T-helper 1 cell treated with Interleukin-12 subunit alpha and Interleukin-12 subunit beta and Interleukin-4 antibody, amounts not matched to agents 30 ng/mL and 1 ng/mL, for 36 hours (primary cell): ENCODE data around the gene LRAT. TPM values are rescaled to one million over a fixed set of nuclear protein-coding genes. Genes with fewer than 3 reads are reported as not detected.
"Not testable (repeated sequence)": the region's sequence is repeated elsewhere in the genome, so short reads cannot be mapped to it uniquely, and the experiment has no call there.

Experiments
- intact Hi-C: fragments of 100-400 bp; cut with micrococcal nuclease; formaldehyde crosslinking; loops from one replicate; pipeline ENCODE4 v1.15.1; 2024
- total RNA-seq: library from RNA; stranded (reverse); gene quantifications from 2 replicates; pipeline ENCODE4 v1.2.3, GENCODE V29; 2022

The LRAT gene
- not detected in 2 replicates for total RNA-seq

DNA sequence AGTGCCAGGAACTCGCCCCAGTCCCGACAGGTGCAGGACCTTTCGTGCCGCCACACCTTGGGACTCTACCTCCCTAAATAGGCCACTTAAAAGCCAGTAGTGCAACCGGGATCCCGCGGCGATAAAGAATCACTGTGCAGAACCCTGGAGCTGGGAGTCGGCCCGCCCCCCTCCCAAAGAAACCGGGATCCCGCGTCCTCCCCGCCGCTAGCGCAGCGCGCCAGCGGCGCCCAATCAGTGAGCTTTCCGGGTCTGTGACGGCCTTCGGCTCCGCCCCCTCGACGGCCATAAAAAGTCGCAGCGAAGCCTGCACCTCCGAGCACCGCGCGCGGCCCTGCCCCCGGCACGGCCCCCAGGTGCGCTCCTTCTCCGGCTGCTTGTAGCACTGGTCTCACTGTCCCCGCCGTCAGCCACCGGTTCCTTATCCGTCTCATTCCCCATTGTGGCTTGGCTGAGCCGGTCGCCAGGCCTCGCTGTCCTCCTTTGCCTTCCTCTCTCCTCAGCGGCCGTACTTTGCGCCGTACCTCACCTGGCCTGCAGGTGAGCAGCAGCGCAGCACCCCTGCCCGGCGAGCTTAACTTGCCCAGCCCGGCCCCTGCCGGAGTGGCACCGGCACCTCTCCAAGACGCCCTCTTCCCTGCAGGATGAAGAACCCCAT, at the start of gene LRAT:
Gene LRAT, plus strand, starts transcription at position 318 of the 658 bp plus-strand sequence. Its CDS starts 327 bp downstream, at position 645.
- intact Hi-C loops, result loop anchor here (1.0 to 2.0 kb wide), 4 partner anchors 25 to 633 kb away; partner anchors contain the start of genes DCHS2 and PLRG1

DNA sequence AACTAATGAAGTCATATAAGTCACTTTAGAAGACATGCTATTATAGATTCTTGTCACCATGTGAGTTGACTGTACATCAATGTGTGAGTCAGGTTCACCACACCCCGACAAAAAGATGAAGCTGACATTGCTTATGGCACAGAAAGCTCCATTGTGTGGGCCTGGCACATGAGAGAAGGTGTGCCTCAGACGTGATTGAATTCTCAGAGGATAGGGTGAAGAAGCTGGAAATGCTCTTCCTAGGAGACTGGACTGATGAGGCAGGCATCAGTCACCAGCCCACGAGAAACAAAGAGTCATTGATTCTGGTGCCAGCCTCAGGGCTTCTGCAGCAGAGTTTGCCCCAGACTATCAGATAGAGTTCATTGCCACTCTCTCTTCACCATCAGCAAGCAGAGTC, 35.9 kb upstream of the LRAT start:
- intact Hi-C loops, result no loop called here

DNA sequence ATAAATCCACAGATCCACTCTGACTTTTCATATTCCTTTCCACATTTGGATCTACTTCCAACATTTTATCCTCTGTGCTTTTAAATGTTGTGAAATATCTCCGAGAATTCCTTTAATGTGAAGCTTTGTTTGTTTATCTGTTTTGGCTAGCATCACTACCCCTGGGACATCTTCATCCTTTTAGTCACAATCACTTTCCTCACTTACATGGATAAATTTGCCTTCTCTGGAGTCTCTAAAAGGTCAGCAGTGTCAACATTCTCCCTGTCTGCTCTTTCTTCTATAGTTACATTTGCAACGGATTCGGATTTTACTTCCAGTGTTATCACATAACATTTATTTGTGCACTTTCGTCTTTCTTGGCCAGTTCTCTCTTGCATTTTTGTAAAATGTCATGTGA, 34.2 kb upstream of the LRAT start:
- intact Hi-C loops, result no loop called here

DNA sequence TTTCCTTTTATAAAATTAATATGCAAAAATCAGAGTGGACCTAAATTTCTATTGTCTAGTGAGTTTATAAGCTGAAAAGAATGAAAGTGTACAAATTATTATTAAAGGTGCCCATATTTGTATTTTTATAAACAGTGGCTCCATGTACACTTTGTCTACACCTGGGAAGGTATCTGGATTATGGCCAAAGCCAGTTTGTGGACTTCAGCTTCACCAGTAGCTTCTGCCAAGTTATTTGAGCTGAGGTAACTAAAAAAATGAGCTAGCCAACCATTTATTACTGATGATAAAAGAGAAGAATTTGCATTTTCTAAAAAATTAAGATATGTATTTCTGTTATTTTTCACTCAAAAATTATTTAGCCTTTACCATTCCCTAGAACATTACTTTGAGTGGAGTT, 32.3 kb upstream of the LRAT start:
- intact Hi-C loops, result no loop called here

DNA sequence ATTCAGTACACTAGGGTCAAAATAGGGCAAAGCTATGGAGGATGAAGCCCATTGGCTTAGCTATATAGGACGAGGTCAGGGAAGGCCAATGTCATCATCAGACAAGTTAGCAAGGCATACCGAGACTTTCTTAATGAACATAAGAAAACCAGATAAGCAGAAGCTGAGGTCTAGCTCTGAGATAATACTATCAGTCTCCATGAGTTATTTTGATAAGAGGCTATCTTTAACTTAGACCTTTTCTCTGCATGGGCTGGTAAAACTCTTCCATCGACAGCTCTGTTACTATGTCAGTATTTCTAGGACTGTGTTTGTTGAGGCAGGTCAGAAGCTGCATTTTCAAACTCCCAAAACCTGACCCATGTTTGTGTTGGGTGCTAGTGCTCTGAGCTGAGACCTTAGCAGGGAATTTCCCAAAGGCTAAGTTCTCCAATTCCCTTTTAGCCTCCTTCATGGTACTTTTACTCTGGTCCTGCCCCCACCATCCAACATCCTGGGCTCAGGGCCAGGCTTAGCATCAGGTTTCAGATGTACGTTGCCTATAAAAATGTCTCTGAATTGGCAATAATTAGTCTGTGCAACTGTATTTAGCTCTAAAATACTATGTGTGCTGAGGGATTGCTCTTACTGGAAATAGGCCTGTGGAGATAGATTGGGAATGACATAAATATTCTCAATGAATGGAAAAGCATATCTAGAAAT, 29.3 kb upstream of the LRAT start:
- intact Hi-C loops, result no loop called here

DNA sequence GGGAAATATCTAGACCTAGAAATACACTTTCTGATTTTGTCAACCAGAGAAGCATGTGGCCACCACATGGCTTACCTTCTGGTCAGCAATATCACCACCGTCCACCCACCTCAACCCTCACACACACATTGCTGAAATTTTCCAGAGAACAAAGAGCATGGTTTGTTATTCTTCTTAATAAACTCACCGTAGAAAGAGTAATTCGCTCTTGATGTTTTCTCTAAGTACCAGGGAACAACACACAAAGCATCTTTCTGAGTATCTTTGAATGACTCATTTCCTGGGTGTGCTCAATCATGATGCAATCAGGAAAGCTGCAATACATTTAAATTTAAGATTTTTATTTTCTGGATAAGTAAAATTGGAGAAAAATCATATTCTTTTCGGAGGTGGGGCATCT, 24.7 kb upstream of the LRAT start:
- intact Hi-C loops, result loop anchor here (1.0 kb wide), 2 partner anchors 24 to 169 kb away; partner anchors contain the start of genes LRAT and PLRG1

DNA sequence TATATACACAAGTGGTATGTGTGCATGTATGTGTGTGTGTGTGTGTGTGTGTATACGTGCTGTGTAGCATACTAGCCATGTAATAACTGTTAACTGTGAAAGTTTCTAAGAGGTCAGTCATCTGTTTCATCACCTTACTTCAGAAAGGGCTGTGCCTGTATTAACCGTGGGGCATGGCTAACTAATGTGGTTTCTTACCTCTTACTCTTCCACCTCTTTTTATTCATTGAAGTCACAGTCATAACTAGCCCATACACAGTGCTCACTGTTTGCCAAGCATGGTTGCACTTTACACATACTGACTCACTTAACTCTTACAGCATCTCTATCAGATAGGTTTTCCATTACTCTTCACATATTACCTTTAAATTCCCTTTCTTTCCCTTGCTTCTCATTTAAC, 23.7 kb upstream of the LRAT start:
- intact Hi-C loops, result no loop called here

DNA sequence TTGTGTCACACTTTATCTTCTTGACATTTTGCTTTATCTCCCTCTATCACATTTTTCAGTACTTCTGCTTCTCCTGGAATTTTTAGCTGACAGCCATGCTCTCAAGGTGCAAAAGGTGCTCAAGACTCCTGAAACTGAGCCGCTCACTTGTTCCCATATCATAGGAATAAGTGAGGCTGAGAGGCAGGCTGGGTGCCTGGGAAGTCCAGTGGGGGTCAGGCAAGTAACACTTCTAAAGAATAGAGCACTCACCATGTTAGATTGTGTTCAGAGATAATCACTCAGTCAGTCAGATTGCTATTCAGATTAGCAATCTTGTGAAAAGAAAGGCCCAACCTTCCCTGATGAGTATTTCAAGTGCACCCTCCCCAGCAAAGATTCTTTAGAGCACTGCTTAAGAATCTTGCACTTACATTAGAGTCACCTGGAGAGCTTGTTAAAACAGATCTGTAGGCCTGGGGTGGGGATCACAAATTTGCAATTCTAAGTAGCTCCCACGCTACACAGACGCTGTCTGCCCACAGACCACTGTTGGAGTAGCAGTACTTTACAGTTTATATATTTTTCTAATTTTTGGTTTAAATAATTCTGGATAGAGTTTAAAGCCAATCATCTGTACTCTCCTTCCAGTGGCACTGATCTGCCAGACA, 23.1 kb upstream of the LRAT start:
- intact Hi-C loops, result no loop called here

DNA sequence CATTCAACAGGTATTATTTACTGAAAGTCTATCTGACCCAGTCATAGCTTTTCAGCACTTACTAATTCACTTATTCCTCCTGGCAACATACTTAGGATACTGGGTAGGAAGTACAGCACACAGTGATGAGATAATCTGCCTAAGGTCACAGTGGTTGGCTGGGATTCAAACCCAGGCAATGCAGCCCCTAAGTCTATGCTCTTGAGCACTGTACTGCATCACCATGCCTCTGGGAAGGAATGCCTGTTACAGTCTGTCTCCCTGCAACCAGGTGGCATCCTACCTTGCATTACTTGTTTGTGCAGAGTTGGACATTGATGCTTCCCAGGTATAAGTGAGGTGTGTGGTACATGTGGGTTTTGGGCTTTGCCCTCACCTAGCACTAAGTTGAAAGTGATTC, 21.5 kb upstream of the LRAT start:
- intact Hi-C loops, result no loop called here

DNA sequence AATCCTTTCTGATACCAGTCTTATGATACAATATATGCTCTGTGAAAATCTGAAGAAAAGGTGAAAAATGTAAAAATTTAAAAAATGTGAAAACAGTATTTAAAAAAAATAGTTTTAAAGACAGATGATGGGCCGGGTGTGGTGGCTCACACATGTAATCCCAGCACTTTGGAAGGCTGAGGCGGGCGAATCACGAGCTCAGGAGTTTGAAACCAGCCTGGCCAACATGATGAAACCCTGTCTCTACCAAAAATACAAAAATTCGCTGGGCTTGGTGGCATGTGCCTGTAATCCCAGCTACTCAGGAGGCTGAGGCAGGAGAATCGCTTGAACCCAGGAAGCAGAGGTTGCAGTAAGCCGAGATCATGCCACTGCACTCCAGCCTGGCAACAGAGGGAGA, 20.2 kb upstream of the LRAT start:
- intact Hi-C loops, result not testable (repeated sequence)

DNA sequence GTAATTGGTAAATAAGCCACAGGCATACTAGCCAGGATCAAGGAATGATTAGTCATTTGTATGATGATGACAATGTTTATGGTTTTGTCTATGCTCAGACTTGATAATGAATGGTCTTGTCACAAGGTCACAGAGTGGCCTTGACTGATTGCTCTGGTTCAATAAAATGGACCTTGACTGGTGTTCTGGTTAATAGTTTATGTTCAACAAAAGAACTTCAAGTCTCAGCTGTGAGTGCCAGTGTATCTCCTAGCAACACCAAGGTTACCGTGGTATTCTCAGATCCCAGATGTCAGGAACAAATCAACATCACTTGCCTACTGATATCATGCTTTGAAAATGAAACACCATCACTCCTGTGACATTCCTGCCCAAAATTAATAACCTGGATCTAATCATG, 16.3 kb upstream of the LRAT start:
- intact Hi-C loops, result no loop called here

DNA sequence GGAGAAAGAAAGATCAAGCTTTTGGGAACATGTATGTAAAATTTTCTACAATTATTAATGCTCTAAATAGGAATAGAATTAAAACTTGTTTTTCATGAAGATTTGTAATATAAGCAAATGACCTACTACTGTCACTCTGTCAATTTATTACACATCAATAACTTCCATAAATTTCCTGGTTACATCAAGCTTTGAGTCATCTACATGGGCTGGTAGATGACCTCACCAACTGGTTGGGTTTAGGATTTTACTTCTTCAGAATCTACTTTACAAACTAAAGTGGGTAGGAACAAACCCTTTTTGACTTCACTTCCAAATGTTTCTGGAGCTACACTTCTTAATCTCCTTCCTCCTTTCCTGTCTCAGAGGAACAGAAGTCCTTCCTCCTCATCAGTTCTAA, 12.0 kb upstream of the LRAT start:
- intact Hi-C loops, result no loop called here

DNA sequence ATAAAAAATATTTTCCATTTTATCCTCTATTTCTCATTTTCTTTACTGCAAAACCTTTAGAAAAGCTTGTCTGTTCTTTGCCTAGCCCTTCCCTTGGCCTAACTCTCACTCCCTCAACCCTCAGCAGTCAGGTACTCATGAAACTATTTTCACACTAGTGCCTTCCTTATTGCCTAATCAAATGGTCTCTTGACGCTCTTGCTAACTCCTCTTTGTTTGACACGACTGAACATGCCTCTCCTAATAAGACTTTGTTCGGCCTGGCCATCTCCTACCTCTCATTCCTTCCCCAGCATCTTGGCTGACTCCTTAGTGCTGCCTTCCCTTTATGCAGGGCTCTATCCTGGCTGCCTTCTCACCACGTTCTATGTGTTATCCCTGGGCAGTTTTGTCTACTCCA, 11.1 kb upstream of the LRAT start:
- intact Hi-C loops, result no loop called here

DNA sequence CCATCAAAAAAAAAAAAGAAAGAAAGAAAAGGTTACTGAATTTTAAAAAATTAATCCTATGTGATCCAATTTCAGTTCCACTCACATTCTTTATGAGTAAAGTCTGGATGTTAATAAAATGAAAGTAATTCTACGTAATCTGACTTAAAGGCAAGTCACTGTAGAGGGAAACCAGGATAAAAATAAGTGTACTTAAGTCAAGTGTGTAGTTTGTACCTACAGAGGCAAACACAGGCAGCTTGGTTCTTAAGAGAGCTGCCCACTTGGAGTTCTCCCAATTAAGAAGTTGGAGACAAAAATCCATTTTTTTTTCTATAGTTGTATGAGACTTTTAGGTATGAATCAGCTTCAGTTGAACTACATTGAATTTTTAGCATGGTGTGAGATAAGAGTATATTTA, 7.0 kb upstream of the LRAT start:
- intact Hi-C loops, result no loop called here

DNA sequence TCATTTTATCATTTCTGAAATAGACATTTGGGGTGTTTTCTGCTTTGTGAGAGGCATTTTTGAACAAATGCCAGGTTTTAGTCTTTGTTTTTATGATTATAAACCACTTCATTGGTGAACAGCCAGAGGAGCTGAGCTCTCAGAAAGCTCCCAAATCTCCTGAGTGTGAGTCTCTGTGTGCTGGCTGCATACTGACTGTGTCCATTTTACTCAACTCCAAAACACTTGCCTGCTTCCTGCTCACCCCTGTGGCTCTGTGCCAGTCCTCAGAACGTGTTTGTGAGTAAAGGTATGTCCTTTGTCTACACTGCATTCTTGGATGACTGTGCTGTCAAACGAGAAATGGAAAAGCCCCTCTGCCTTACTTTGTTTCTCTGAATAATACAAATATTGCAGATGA, 5.4 kb upstream of the LRAT start:
- intact Hi-C loops, result no loop called here

DNA sequence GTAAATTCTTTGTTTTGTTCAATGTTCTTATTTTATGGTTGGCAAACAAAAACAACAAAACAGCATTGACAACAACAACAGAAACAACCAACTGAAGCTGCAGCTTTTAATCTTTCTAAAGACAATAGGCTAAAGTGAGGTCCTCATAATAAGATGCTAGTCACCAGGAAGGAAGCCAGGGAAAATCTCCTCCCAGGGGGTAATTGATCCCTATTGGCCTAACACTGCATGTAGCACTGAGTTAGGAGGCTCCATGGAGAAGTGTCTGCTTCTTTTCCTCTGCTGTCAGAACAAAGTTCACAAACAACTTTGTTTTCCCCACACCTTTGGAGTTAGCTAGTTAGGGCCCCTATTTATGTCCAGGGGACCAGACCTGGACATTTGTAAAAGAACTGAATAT, 4.7 kb upstream of the LRAT start:
- intact Hi-C loops, result no loop called here

DNA sequence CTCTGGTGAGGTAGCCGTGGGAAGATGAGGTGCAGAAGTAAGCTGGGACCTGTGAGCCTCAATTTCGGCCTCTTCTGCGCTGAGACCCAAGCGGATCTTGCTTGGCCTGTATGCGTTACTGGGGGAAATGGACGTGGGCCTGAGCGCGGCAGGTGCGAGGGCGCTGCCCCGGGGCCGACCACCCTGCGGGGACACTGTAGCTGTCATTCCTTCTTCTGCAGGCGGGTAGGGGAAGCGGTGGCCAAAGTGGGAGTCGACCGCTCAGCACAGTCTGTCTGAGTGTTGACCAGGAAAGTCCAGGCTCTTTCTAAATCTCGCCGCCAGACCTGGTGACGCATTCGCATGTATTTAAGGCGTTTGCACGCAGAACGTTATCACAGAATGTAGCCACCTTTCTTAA, 3.3 kb upstream of the LRAT start:
- intact Hi-C loops, result no loop called here

DNA sequence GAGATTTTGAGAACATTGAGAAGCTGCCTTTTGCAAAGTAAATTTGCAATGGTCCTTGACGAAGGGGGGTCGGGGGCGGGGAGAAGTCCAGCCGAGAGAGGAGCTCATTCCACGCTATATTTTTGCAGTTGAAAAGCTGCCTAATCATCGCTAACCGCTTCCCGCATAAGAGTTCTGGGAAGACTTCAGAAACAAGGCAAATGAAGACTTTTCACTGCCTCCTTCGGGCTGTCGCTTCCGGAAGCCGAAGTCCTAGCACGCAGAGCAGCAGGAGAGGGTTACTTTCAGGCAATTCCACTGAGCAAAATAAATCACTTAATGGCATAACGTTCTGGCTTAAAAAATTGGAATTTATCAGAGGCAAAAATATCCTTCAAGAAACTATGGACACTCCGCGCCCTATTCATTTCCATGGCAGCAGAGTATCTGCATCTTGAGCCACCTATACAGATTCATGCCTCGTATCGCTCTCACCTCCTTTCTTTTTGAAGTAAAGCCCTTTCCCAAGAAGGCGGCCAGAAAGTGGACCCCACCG, 2.6 kb upstream of the LRAT start:
- intact Hi-C loops, result no loop called here

DNA sequence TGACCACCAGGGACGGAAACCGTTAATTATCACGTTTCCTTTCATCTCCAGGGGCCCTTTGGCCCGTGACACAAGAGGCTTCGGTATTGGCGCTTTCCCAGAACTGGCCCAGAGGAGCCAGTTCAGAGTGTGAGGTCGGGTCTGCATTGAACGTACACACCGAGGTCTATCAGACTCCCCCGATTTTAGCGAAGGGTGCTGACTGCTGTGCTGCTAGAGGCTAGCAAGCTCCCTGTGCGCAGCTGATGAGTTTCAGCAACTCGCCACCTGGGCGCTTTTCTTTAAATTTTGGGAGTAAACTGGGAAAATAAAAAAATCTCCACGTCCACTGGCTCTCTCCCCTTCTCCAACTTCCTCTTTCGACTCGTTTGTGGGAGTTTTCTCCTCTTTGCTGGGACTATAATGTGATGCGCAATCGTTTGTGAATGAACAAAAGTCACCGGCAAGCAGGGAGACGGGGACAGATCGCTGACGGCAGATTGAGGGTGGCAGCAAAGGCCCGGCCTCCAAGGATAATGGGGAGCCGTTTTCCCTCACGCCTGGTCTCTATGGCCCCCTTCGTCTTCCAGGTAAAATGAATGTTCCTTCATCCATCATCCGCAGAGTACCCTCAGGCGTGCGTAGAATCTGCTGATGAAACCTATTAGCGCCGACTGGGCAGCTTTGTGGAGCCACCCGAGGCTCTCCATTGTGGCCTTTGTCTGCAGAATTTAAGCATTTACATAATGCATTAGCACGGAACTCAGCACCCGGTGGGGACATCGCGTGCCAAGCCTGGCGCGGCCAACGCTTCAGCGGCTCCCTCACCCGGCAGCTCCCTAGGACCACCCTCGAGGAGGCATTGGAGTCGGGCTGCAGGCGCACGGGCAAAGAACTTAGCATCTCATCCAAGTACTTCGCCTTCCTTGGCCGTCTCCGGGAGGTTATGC, 1.6 kb upstream of the LRAT start:
- intact Hi-C loops, result no loop called here

DNA sequence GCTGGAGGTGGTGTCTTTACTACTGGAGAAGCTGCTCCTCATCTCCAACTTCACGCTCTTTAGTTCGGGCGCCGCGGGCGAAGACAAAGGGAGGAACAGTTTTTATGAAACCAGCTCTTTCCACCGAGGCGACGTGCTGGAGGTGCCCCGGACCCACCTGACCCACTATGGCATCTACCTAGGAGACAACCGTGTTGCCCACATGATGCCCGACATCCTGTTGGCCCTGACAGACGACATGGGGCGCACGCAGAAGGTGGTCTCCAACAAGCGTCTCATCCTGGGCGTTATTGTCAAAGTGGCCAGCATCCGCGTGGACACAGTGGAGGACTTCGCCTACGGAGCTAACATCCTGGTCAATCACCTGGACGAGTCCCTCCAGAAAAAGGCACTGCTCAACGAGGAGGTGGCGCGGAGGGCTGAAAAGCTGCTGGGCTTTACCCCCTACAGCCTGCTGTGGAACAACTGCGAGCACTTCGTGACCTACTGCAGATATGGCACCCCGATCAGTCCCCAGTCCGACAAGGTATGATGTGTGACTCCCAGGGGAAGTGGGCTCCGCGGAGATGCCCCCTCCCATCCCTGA, 634 bp downstream of the LRAT start:
- intact Hi-C loops, result loop anchor here (2.0 kb wide), 1 partner anchor 254 kb away; the partner anchor contains the start of gene DCHS2

DNA sequence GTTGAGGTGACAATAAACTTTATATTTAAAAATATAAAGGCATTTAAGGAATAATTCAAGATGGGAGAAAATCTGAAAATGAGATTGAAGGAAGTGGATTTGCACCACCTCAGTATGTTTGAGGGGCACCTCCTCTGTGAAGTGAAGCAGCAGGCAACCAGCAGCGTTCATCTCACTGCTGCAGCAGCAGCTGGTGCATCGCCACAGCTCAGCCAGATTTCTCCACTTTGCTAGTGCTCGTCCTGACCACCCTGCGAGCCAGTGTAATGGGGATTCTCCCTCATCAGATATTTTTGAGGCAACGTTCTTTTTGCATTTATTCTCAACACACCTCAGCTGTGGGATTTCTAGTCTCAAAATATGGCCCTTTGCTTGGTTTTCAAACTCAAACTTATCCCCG, 13.9 kb downstream of the LRAT start:
- intact Hi-C loops, result no loop called here
